ENCODE results near the gene SPART. TPM values are rescaled to one million over a fixed set of nuclear protein-coding genes. Genes with fewer than 3 reads are reported as not detected.

Gene SPART
- total and polyA plus RNA-seq, 9 of the 15 experiments (the other 6 are each of a cell fraction or from before 2014, with no cell fraction given): 18.7 to 79.0 (median 41.0) TPM

- ChIA-PET POLR2A (no interaction called here), CTCF (ENCODE audit: low intra/inter-chr PET ratio) (no interaction called here)
- Histone ChIP-seq H3K4me2 (ENCODE audit: insufficient read depth, low read length) (no peak overlapping the region), H3K79me2 (ENCODE audit: control insufficient read depth, insufficient read depth, low read length) (no peaks in the 10 kb centered on the region), H3K36me3 (ENCODE audit: control insufficient read depth, insufficient read depth, low read length) (peaks cover 55% of the 10 kb centered on the region), H2AFZ (ENCODE audit: low read depth, low read length) (no peak overlapping the region), H3K4me3 (no peak overlapping the region), H4K20me1 (replicated peaks; ENCODE audit: control insufficient read depth, insufficient read depth, low read length) (no peaks in the 10 kb centered on the region), H3K27me3 (ENCODE audit: control insufficient read depth in 2 of 2, insufficient read depth in 2 of 2, low read length in 2 of 2) (no peaks in the 10 kb centered on the region), H3K9me3 (replicated peaks; ENCODE audit: control insufficient read depth, insufficient read depth, low read depth, low read length) (no peaks in the 10 kb centered on the region), H3K27ac (ENCODE audit: extremely low read depth, low read depth, low read length) (no peak overlapping the region; the same call in 2 of the 3 replicates), H3K9ac (ENCODE audit: insufficient read depth in 1 of 2, low read depth in 2 of 2, low read length in 2 of 2) (no peak overlapping the region), H3K9me1 (ENCODE audit: control insufficient read depth, insufficient read depth, low read length) (no peaks in the 10 kb centered on the region), H3K4me1 (replicated peaks in 1 of 2; ENCODE audit: control insufficient read depth in 2 of 2, insufficient read depth in 2 of 2, low read length in 2 of 2) (no peaks in the 10 kb centered on the region)
- FAIRE-seq: no peak
- intact Hi-C loops (cut with micrococcal nuclease) (no loop called here), in situ Hi-C loops (cut with MboI) (no loop called here)
- peak; percentile 56; the same call in 2 of the 3 replicates for ATAC-seq
- BruUV-seq (replicated peaks): no TSS peak
- peak in 2 of 4 experiments; percentile 5 to 14 for DNase-seq (ENCODE audit: extremely low read depth in 1 of 4, low spot score in 3 of 4)
- TF ChIP-seq NCOA4 (IDR thresholded peaks at IDR 0.05; ENCODE audit: partially characterized antibody) (no peak), ZNF140 (CRISPR knock-in tag; IDR thresholded peaks at IDR 0.05) (no peak), ZNF253 (CRISPR knock-in tag; conservative IDR thresholded peaks at IDR 0.05) (no peak), ETV6 (IDR thresholded peaks at IDR 0.05; ENCODE audit: borderline replicate concordance in 1 of 2, low read depth in 2 of 2, low read length in 1 of 2) (no peak), ETV6 (CRISPR knock-in tag; IDR thresholded peaks at IDR 0.05; ENCODE audit: borderline replicate concordance) (no peak), SRSF1 (IDR thresholded peaks at IDR 0.05; ENCODE audit: low read depth, low read length) (no peak), ZNF551 (CRISPR knock-in tag; IDR thresholded peaks at IDR 0.05) (no peak), TSHZ1 (CRISPR knock-in tag; IDR thresholded peaks at IDR 0.05) (no peak), E2F1 (CRISPR knock-in tag; IDR thresholded peaks at IDR 0.05) (no peak), ZNF436 (CRISPR knock-in tag; IDR thresholded peaks at IDR 0.05) (no peak)
- TF ChIP-seq, protein P1, sequence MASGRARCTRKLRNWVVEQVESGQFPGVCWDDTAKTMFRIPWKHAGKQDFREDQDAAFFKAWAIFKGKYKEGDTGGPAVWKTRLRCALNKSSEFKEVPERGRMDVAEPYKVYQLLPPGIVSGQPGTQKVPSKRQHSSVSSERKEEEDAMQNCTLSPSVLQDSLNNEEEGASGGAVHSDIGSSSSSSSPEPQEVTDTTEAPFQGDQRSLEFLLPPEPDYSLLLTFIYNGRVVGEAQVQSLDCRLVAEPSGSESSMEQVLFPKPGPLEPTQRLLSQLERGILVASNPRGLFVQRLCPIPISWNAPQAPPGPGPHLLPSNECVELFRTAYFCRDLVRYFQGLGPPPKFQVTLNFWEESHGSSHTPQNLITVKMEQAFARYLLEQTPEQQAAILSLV (tag; IDR thresholded peaks at IDR 0.05): no peak
- 57% methylated on average over 4 of the region's 7 CpGs for WGBS (ENCODE audit: insufficient coverage, low coverage, missing lambda C conversion rate)
Observed at GRCh38 chr13:36310417-36311108, 35.6 kb downstream of the SPART start.

Measured in K562 (cell line).